ENCODE results near the gene WNK4.

GRCh38 chr17:42803074-42803883 lies 22.9 kb downstream of the WNK4 start:
- TF ChIP-seq CTCF (conservative IDR thresholded peaks at IDR 0.05) (no peak), EZH2 (IDR thresholded peaks at IDR 0.05; ENCODE audit: low read depth) (no peak)
